VCaP (cell line): ENCODE data around the gene RALGAPA2.

ENCODE experiments used
- H3K27ac ChIP-seq: fragments of 450-650 bp; 2 replicates; pipeline ENCODE4 v1.5.1; 2017
- CTCF ChIP-seq: fragments of 450-650 bp; conservative IDR thresholded peaks from 2 replicates; pipeline ENCODE4 v1.5.1; 2017; ENCODE audit warnings: mild to moderate bottlenecking, moderate library complexity

RALGAPA2 gene

GRCh38 chr20:20482453-20482852, 230.0 kb downstream of the RALGAPA2 start:
- peak overlapping the region; percentile 64 for H3K27ac ChIP-seq
- TF ChIP-seq CTCF: no peak

GRCh38 chr20:20480689-20481088, 231.8 kb downstream of the RALGAPA2 start:
- no peak for TF ChIP-seq CTCF
- no peak overlapping the region for H3K27ac ChIP-seq

- H3K27ac ChIP-seq: no peak overlapping the region
- TF ChIP-seq CTCF: no peak
Observed at GRCh38 chr20:20480126-20480525, 232.3 kb downstream of the RALGAPA2 start.

- no peak overlapping the region for H3K27ac ChIP-seq
- TF ChIP-seq CTCF: no peak
Observed at GRCh38 chr20:20477444-20478041, 234.9 kb downstream of the RALGAPA2 start.

- H3K27ac ChIP-seq: no peak overlapping the region
- no peak for TF ChIP-seq CTCF
Observed at GRCh38 chr20:20476504-20476903, 235.9 kb downstream of the RALGAPA2 start.

- no peak overlapping the region for H3K27ac ChIP-seq
- no peak for TF ChIP-seq CTCF
Observed at GRCh38 chr20:20473657-20474056, 238.8 kb downstream of the RALGAPA2 start.

- no peak overlapping the region for H3K27ac ChIP-seq
- no peak for TF ChIP-seq CTCF
Observed at GRCh38 chr20:20472684-20473274, 239.7 kb downstream of the RALGAPA2 start.
